Measurements from ENCODE around the gene TNFRSF12A. TPM values are rescaled to one million over a fixed set of nuclear protein-coding genes. Genes with fewer than 3 reads are reported as not detected.
"Not testable (repeated sequence)": the region's sequence is repeated elsewhere in the genome, so short reads cannot be mapped to it uniquely, and the experiment has no call there.

The TNFRSF12A gene
- polyA plus RNA-seq, 5 donors, result 2.7 to 6.8 (median 3.6) TPM

- DNase-seq, result no peak
These were observed 43.6 kb downstream of the TNFRSF12A start for GRCh38 chr16:3063625-3064386.

- DNase-seq, result no peak
These were observed 45.0 kb downstream of the TNFRSF12A start, which contains the start of gene IL32 for GRCh38 chr16:3065069-3065741. IL32 (plus strand) TSS chr16:3065640; CDS start chr16:3065812, 172 bp downstream.

- DNase-seq, result no peak
These were observed 45.7 kb downstream of the TNFRSF12A start for GRCh38 chr16:3065742-3066439.

DNA sequence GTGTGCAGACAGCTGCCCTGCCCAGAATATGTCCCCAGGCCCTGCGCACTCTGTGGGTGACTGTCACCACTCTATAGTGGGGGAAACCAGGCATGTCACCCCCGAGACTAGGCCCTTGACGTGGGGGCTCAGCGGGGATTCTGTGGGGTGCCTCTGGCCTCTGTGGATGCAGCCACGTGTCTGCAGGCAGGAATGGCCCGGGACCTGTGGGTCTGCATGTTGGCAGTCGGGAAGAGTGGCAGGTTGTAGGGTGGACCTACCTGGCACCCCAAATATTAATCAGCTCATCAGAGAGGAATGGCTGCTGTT lies 46.2 kb downstream of the TNFRSF12A start:
- DNase-seq, result no peak

GRCh38 chr16:3068487-3068886 lies 48.3 kb downstream of the TNFRSF12A start:
- no peak for DNase-seq

DNA sequence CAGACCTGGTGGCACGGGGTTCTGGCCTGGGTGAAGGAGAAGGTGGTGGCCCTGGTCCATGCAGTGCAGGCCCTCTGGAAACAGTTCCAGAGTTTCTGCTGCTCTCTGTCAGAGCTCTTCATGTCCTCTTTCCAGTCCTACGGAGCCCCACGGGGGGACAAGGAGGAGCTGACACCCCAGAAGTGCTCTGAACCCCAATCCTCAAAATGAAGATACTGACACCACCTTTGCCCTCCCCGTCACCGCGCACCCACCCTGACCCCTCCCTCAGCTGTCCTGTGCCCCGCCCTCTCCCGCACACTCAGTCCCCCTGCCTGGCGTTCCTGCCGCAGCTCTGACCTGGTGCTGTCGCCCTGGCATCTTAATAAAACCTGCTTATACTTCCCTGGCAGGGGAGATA lies 49.0 kb downstream of the TNFRSF12A start:
- not testable (repeated sequence) for DNase-seq

- DNase-seq, result no peak
These were observed 50.5 kb downstream of the TNFRSF12A start for GRCh38 chr16:3070608-3071111.

DNA sequence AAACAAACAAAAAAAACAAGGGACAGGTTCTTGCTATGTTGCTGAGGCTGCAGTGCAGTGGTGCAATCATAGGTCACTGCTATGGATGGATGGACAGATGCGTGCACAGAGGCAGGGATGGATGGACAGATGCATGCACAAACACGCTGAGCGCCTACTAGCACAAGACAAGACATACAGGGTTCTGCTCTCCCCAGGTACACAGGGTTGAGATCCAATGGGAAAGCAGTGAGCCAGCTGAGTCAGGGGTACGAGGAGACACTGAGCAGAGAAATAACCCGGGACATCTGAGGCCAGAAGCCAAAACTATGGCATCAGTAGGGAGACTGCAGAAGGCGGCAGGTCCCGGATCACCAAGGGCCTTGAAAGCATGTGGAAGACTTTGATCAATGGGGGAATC lies 51.5 kb downstream of the TNFRSF12A start:
- DNase-seq, result no peak

Other genes with a start within 250 kb of the TNFRSF12A start
- gene ELOB, start 243.1 kb upstream of the TNFRSF12A start, polyA plus RNA-seq (ENCODE audit: insufficient read depth in 1 of 5, insufficient read length in 5 of 5, low replicate concordance in 1 of 5), result 100 to 1,000 TPM; 133 to 296 (median 161) TPM
- under 1 TPM; 0.18 to 0.46 (median 0.22) TPM for gene PRSS33, start 232.8 kb upstream of the TNFRSF12A start, polyA plus RNA-seq (ENCODE audit: insufficient read depth in 1 of 5, insufficient read length in 5 of 5, low replicate concordance in 1 of 5)
- gene PRSS41, start 221.9 kb upstream of the TNFRSF12A start, polyA plus RNA-seq (ENCODE audit: insufficient read depth in 1 of 5, insufficient read length in 5 of 5, low replicate concordance in 1 of 5), result not detected
- under 1 TPM in 3 of 5 donors, not detected in 2; 0.14 to 0.67 (median 0.23) TPM for gene PRSS21, start 203.1 kb upstream of the TNFRSF12A start, polyA plus RNA-seq (ENCODE audit: insufficient read depth in 1 of 5, insufficient read length in 5 of 5, low replicate concordance in 1 of 5)
- under 1 TPM; 0.49 to 0.76 (median 0.59) TPM for gene ZG16B, start 190.1 kb upstream of the TNFRSF12A start, polyA plus RNA-seq (ENCODE audit: insufficient read depth in 1 of 5, insufficient read length in 5 of 5, low replicate concordance in 1 of 5)
- 10 to 100 TPM; 10.1 to 18.0 (median 15.8) TPM for gene PRSS22, start 162.2 kb upstream of the TNFRSF12A start, polyA plus RNA-seq (ENCODE audit: insufficient read depth in 1 of 5, insufficient read length in 5 of 5, low replicate concordance in 1 of 5)
- gene FLYWCH2, start 137.2 kb upstream of the TNFRSF12A start, polyA plus RNA-seq (ENCODE audit: insufficient read depth in 1 of 5, insufficient read length in 5 of 5, low replicate concordance in 1 of 5), result 10 to 100 TPM; 14.0 to 34.9 (median 19.8) TPM
- gene FLYWCH1, start 108.4 kb upstream of the TNFRSF12A start, polyA plus RNA-seq (ENCODE audit: insufficient read depth in 1 of 5, insufficient read length in 5 of 5, low replicate concordance in 1 of 5), result 10 to 100 TPM; 14.7 to 41.5 (median 20.0) TPM
- under 1 TPM; 0.16 to 0.87 (median 0.26) TPM for gene KREMEN2, start 56.1 kb upstream of the TNFRSF12A start, polyA plus RNA-seq (ENCODE audit: insufficient read depth in 1 of 5, insufficient read length in 5 of 5, low replicate concordance in 1 of 5)
- gene PAQR4, start 51.0 kb upstream of the TNFRSF12A start, polyA plus RNA-seq (ENCODE audit: insufficient read depth in 1 of 5, insufficient read length in 5 of 5, low replicate concordance in 1 of 5), result 10 to 100 TPM; 12.0 to 18.5 (median 13.2) TPM
- gene PKMYT1, start 39.9 kb upstream of the TNFRSF12A start, polyA plus RNA-seq (ENCODE audit: insufficient read depth in 1 of 5, insufficient read length in 5 of 5, low replicate concordance in 1 of 5), result 10 to 100 TPM; 14.5 to 22.9 (median 15.4) TPM
- 1 to 10 TPM; 4.0 to 7.3 (median 6.3) TPM for gene CLDN9, start 7.4 kb upstream of the TNFRSF12A start, polyA plus RNA-seq (ENCODE audit: insufficient read depth in 1 of 5, insufficient read length in 5 of 5, low replicate concordance in 1 of 5)
- 100 to 1,000 TPM in 4 of 5 donors, 10 to 100 TPM in 1; 86.3 to 124 (median 118) TPM for gene CLDN6, start 2.2 kb upstream of the TNFRSF12A start, polyA plus RNA-seq (ENCODE audit: insufficient read depth in 1 of 5, insufficient read length in 5 of 5, low replicate concordance in 1 of 5)
- 10 to 100 TPM; 26.6 to 45.7 (median 34.8) TPM for gene HCFC1R1, start 3.6 kb downstream of the TNFRSF12A start, polyA plus RNA-seq (ENCODE audit: insufficient read depth in 1 of 5, insufficient read length in 5 of 5, low replicate concordance in 1 of 5)
- 10 to 100 TPM; 20.0 to 37.5 (median 27.2) TPM for gene THOC6, start 3.7 kb downstream of the TNFRSF12A start, polyA plus RNA-seq (ENCODE audit: insufficient read depth in 1 of 5, insufficient read length in 5 of 5, low replicate concordance in 1 of 5)
- gene BICDL2, start 16.6 kb downstream of the TNFRSF12A start, polyA plus RNA-seq (ENCODE audit: insufficient read depth in 1 of 5, insufficient read length in 5 of 5, low replicate concordance in 1 of 5), result 1 to 10 TPM; 2.2 to 5.1 (median 2.6) TPM
- gene MMP25, start 26.2 kb downstream of the TNFRSF12A start, polyA plus RNA-seq (ENCODE audit: insufficient read depth in 1 of 5, insufficient read length in 5 of 5, low replicate concordance in 1 of 5), result 1 to 10 TPM; 1.4 to 3.4 (median 2.1) TPM
- gene IL32, start 45.3 kb downstream of the TNFRSF12A start, polyA plus RNA-seq (ENCODE audit: insufficient read depth in 1 of 5, insufficient read length in 5 of 5, low replicate concordance in 1 of 5), result 100 to 1,000 TPM in 1 of 5 donors, 10 to 100 TPM in 4; 39.7 to 103 (median 61.6) TPM
- under 1 TPM in 2 of 5 donors, not detected in 3; 0.09 to 0.12 TPM for gene ZSCAN10, start 78.9 kb downstream of the TNFRSF12A start, polyA plus RNA-seq (ENCODE audit: insufficient read depth in 1 of 5, insufficient read length in 5 of 5, low replicate concordance in 1 of 5)
- gene ZNF205, start 92.2 kb downstream of the TNFRSF12A start, polyA plus RNA-seq (ENCODE audit: insufficient read depth in 1 of 5, insufficient read length in 5 of 5, low replicate concordance in 1 of 5), result 10 to 100 TPM; 12.6 to 20.4 (median 14.8) TPM
- gene ZNF213, start 114.7 kb downstream of the TNFRSF12A start, polyA plus RNA-seq (ENCODE audit: insufficient read depth in 1 of 5, insufficient read length in 5 of 5, low replicate concordance in 1 of 5), result 10 to 100 TPM; 10.5 to 18.5 (median 14.7) TPM
- not detected for gene OR1F1, start 167.8 kb downstream of the TNFRSF12A start, polyA plus RNA-seq (ENCODE audit: insufficient read depth in 1 of 5, insufficient read length in 5 of 5, low replicate concordance in 1 of 5)
- 10 to 100 TPM; 11.3 to 15.4 (median 13.7) TPM for gene ZNF200, start 214.8 kb downstream of the TNFRSF12A start, polyA plus RNA-seq (ENCODE audit: insufficient read depth in 1 of 5, insufficient read length in 5 of 5, low replicate concordance in 1 of 5)
- gene MEFV, start 236.3 kb downstream of the TNFRSF12A start, polyA plus RNA-seq (ENCODE audit: insufficient read depth in 1 of 5, insufficient read length in 5 of 5, low replicate concordance in 1 of 5), result under 1 TPM; 0.40 to 0.67 (median 0.47) TPM

Measured in right lung (tissue), 5 donors.